ENCODE data around the gene ABAT. TPM values are rescaled to one million over a fixed set of nuclear protein-coding genes. Genes with fewer than 3 reads are reported as not detected.

ABAT gene
- total RNA-seq, 1 experiment from 2014 or later: 7.3 TPM

DNA sequence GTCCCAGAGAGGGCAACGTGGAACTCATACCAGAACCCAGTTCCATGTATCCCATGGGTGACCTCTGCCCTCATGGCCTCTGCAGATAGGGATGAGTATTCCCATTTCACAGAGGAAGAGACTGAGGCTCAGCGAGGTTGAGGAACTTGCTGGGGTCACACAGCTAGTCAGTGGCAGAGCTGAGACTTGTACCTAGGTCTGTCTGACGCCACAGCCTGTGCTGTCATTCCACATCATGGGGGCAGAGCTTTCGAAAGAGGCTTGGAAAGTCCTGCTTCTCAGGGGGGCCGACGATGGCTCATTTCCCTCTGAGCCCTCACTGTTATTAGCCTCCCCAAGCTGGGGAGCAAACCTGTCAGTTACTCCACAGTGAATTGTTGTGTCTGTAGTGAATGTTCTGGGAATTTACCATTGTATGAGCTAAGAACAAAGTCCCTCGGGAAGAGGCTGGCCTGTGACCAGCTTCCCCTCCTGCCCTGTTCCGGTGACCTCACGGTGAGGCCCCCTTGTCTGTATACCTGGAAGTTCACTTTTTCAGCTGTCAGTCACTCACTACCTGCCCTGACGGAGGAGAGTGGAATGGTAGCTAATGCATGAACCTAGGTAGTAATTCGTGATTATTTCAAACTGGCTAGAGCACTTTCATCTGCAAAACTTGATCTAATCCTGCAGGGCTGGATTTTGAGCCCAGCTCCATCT, 44.0 kb upstream of the ABAT start:
- no peak overlapping the region for H4K91ac ChIP-seq (ENCODE audit: insufficient read length, low read depth, low read length)
- Mint-ChIP-seq H3K27me3 (ENCODE audit: low read depth) (no peaks in the 10 kb centered on the region), H3K4me3 (no peak overlapping the region), H3K36me3 (ENCODE audit: insufficient read depth in 1 of 3, low read depth in 3 of 3) (peaks cover 46 to 84% (median 77%) of the 10 kb centered on the region in 3 experiments), H3K4me1 (no peaks in the 10 kb centered on the region), H3K27ac (no peak overlapping the region; a peak in 1 of 7 replicates), H3K9me3 (no peaks in the 10 kb centered on the region)
- no peak overlapping the region for H2BK15ac ChIP-seq (ENCODE audit: low read depth, low read length)
- H4K20me1 ChIP-seq (ENCODE audit: control insufficient read depth, insufficient read depth, insufficient read length): no peaks in the 10 kb centered on the region
- H3K79me1 ChIP-seq (ENCODE audit: insufficient read depth, low read depth, low read length, poor library complexity, severe bottlenecking): no peaks in the 10 kb centered on the region
- TF ChIP-seq, protein P1, sequence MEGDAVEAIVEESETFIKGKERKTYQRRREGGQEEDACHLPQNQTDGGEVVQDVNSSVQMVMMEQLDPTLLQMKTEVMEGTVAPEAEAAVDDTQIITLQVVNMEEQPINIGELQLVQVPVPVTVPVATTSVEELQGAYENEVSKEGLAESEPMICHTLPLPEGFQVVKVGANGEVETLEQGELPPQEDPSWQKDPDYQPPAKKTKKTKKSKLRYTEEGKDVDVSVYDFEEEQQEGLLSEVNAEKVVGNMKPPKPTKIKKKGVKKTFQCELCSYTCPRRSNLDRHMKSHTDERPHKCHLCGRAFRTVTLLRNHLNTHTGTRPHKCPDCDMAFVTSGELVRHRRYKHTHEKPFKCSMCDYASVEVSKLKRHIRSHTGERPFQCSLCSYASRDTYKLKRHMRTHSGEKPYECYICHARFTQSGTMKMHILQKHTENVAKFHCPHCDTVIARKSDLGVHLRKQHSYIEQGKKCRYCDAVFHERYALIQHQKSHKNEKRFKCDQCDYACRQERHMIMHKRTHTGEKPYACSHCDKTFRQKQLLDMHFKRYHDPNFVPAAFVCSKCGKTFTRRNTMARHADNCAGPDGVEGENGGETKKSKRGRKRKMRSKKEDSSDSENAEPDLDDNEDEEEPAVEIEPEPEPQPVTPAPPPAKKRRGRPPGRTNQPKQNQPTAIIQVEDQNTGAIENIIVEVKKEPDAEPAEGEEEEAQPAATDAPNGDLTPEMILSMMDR (conservative IDR thresholded peaks at IDR 0.05): no peak
- H2BK120ac ChIP-seq (ENCODE audit: low read depth, low read length, poor library complexity, severe bottlenecking): no peak overlapping the region
- H3K23me2 ChIP-seq (ENCODE audit: insufficient read length, low read depth, low read length, poor library complexity, severe bottlenecking): no peaks in the 10 kb centered on the region
- H3K4me2 ChIP-seq (ENCODE audit: insufficient read depth, insufficient read length, low read length): no peak overlapping the region
- H2AK5ac ChIP-seq (ENCODE audit: insufficient read length, low read length): no peak overlapping the region
- no CpG with 5 or more reads among the region's 11 CpGs for WGBS (ENCODE audit: extremely low coverage, insufficient read length, low lambda C conversion rate)
- H2BK12ac ChIP-seq (ENCODE audit: insufficient read length, low read depth, low read length): no peak overlapping the region
- H4K8ac ChIP-seq (replicated peaks; ENCODE audit: insufficient read length, low read depth, low read length): no peak overlapping the region
- no peak overlapping the region for H3K27ac ChIP-seq (ENCODE audit: insufficient read length, low read depth, low read length)
- DNase-seq: no peak
- no peak overlapping the region for H3K9ac ChIP-seq (ENCODE audit: extremely low read depth, insufficient read length, low read length)
- no peak overlapping the region for H2BK20ac ChIP-seq (ENCODE audit: low read depth, low read length, poor library complexity, severe bottlenecking)
- no peak overlapping the region for H2AFZ ChIP-seq (ENCODE audit: low read length)
- no peak overlapping the region for H3K23ac ChIP-seq (ENCODE audit: insufficient read length, low read depth, low read length)
- H3K9me3 ChIP-seq (ENCODE audit: control insufficient read depth, low read depth, low read length): no peaks in the 10 kb centered on the region
- H3K27me3 ChIP-seq (ENCODE audit: insufficient read depth, low read length): no peaks in the 10 kb centered on the region
- no peak overlapping the region for H3K4ac ChIP-seq (ENCODE audit: low read depth, low read length)
- H3K18ac ChIP-seq (ENCODE audit: insufficient read length, low read depth, low read length): no peak overlapping the region
- H2BK5ac ChIP-seq (ENCODE audit: insufficient read length, low read length): no peak overlapping the region
- H3K56ac ChIP-seq (ENCODE audit: insufficient read length, low read depth, low read length): no peak overlapping the region
- no peak overlapping the region for H4K5ac ChIP-seq (ENCODE audit: insufficient read length, low read depth, low read length)
- H3K14ac ChIP-seq (ENCODE audit: insufficient read depth, low read length): no peak overlapping the region
- no peaks in the 10 kb centered on the region for H3K4me1 ChIP-seq (ENCODE audit: insufficient read depth, low read length)
- no peak overlapping the region for H3T11ph ChIP-seq (ENCODE audit: low read length)
- no peaks in the 10 kb centered on the region; the same call in 1 of the 2 replicates for H3K79me2 ChIP-seq (ENCODE audit: insufficient read depth, low read length)
